Endothelial cell of umbilical vein (primary cell): ENCODE results near the gene E2F2. TPM values are rescaled to one million over a fixed set of nuclear protein-coding genes. Genes with fewer than 3 reads are reported as not detected.

Source experiments
- BruUV-seq: library from RNA; stranded (reverse); fragments of 400-500 nt; replicated peaks from 2 replicates; lab custom pipeline; 2021; lab: Mats Ljungman, UMichigan
- CTCF ChIA-PET: fragments of 300-600, 350-600 bp; sonication (Branson Sonifier 250); formaldehyde crosslinking; loops from one replicate; lab custom pipeline; 2021; ENCODE audit warnings: antibody characterized with exemption, inconsistent platforms; lab: Charles Lee
- POLR2A ChIA-PET: fragments of 300-600, 350-600 bp; sonication (Branson Sonifier 250); formaldehyde crosslinking; loops from one replicate; lab custom pipeline; 2021; ENCODE audit warnings: antibody characterized with exemption, inconsistent platforms; lab: Charles Lee
- DNase-seq: peaks from one replicate; pipeline ENCODE4 v3.0.0-alpha.2; 2011; ENCODE audit warnings: low read depth, low spot score
- FAIRE-seq: peaks from 2 replicates; lab custom pipeline; 2011; peaks lifted over from hg19 to GRCh38; lab: Jason Lieb, UNC
- H2AFZ ChIP-seq: 2 replicates; pipeline ENCODE4 v1.6.0; 2012; ENCODE audit warnings: low read depth, low read length, control low read depth, inconsistent platforms
- H3K27ac ChIP-seq: 2 replicates; pipeline ENCODE4 v1.5.1; 2011; ENCODE audit warnings: low read depth, mild to moderate bottlenecking, control low read depth, low read length, moderate library complexity; ENCODE audit not compliant: insufficient read depth
- H3K27me3 ChIP-seq, 2 experiments: 2 replicates each; pipeline versions ENCODE4 v1.6.0 to v1.6.1; 2011; ENCODE audit warnings: low read length in 2 of 2, mixed read lengths in 1 of 2; ENCODE audit not compliant: control insufficient read depth in 2 of 2, insufficient read depth in 2 of 2
- H3K36me3 ChIP-seq, 2 experiments: 2 replicates in 1 of 2; 3 replicates in 1 of 2; pipeline ENCODE4 v1.5.1; 2011; ENCODE audit warnings: low read length in 2 of 2, mild to moderate bottlenecking in 1 of 2, moderate library complexity in 1 of 2; ENCODE audit not compliant: control insufficient read depth in 2 of 2, insufficient read depth in 2 of 2; ENCODE audit errors: extremely low read depth in 1 of 2
- H3K4me1 ChIP-seq: 3 replicates; pipeline ENCODE4 v1.5.1; 2011; ENCODE audit warnings: mild to moderate bottlenecking, low read length; ENCODE audit not compliant: control insufficient read depth, insufficient read depth; ENCODE audit errors: extremely low read depth
- H3K4me2 ChIP-seq: 2 replicates; pipeline ENCODE4 v1.6.1; 2011; ENCODE audit warnings: low read length, control low read depth, mixed read lengths; ENCODE audit not compliant: insufficient read depth
- H3K4me3 ChIP-seq, 3 experiments: fragments of 200-600 bp in 1 of 3; sonication (generic), shearing (Covaris generic) in 1 of 3; replicated peaks in 1 of 3; 2 replicates each; pipeline ENCODE4 v1.5.1; 2011 to 2016; ENCODE audit warnings: control low read depth in 3 of 3, low read length in 3 of 3, mild to moderate bottlenecking in 2 of 3, inconsistent platforms in 1 of 3, low read depth in 1 of 3, moderate library complexity in 1 of 3; ENCODE audit not compliant: insufficient read depth in 1 of 3
- H3K79me2 ChIP-seq: 2 replicates; pipeline ENCODE4 v1.6.0; 2012; ENCODE audit warnings: low read length, inconsistent platforms; ENCODE audit not compliant: control insufficient read depth, insufficient read depth
- H3K9ac ChIP-seq: replicated peaks from 2 replicates; pipeline ENCODE3; 2011; ENCODE audit warnings: low read length, control low read depth; ENCODE audit not compliant: insufficient read depth; ENCODE audit errors: extremely low read depth
- H3K9me1 ChIP-seq: replicated peaks from 3 replicates; pipeline ENCODE4 v1.6.0; 2011; ENCODE audit warnings: mild to moderate bottlenecking, low read length; ENCODE audit not compliant: control insufficient read depth, insufficient read depth; ENCODE audit errors: extremely low read depth
- H3K9me3 ChIP-seq: replicated peaks from 2 replicates; pipeline ENCODE4 v1.5.1; 2012; ENCODE audit warnings: low read length, inconsistent platforms; ENCODE audit not compliant: control insufficient read depth, insufficient read depth
- H4K20me1 ChIP-seq: replicated peaks from 2 replicates; pipeline ENCODE3; 2011; ENCODE audit warnings: mild to moderate bottlenecking, low read length; ENCODE audit not compliant: control insufficient read depth, insufficient read depth; ENCODE audit errors: extremely low read depth
- CTCF ChIP-seq, 2 donors: IDR thresholded peaks; 1 replicate in 1 of 2; 2 replicates in 1 of 2; pipeline ENCODE4 v1.5.1; 2011; ENCODE audit warnings: low read length in 2 of 2, mild to moderate bottlenecking in 2 of 2, moderate library complexity in 2 of 2, control low read depth in 1 of 2, inconsistent platforms in 1 of 2, low read depth in 1 of 2; ENCODE audit not compliant: insufficient read depth in 1 of 2; ENCODE audit errors: extremely low read depth in 1 of 2
- EZH2 ChIP-seq: IDR thresholded peaks from 2 replicates; pipeline ENCODE4 v1.6.1; 2012; ENCODE audit warnings: borderline replicate concordance, low read depth, mild to moderate bottlenecking, moderate library complexity, low read length, inconsistent platforms; ENCODE audit not compliant: severe bottlenecking
- FOS ChIP-seq: IDR thresholded peaks from 2 replicates; pipeline ENCODE4 v1.6.1; 2011; ENCODE audit warnings: mild to moderate bottlenecking, low read length, moderate library complexity, borderline replicate concordance; ENCODE audit not compliant: insufficient read depth
- GATA2 ChIP-seq: IDR thresholded peaks from 2 replicates; pipeline ENCODE4 v1.7.0; 2011; ENCODE audit warnings: low read depth, mild to moderate bottlenecking, moderate library complexity, mixed read lengths, low read length; ENCODE audit not compliant: insufficient read length, insufficient read depth
- JUN ChIP-seq: IDR thresholded peaks from 2 replicates; pipeline ENCODE4 v1.6.1; 2011; ENCODE audit warnings: borderline replicate concordance, low read depth; ENCODE audit not compliant: insufficient read length, insufficient read depth
- MYC ChIP-seq: IDR thresholded peaks from one replicate; pipeline ENCODE4 v1.6.1; 2011; ENCODE audit warnings: mild to moderate bottlenecking, low read depth, low read length
- POLR2A ChIP-seq: IDR thresholded peaks from 2 replicates; pipeline ENCODE4 v1.6.1; 2012; ENCODE audit warnings: low read depth, mild to moderate bottlenecking, control low read depth, low read length
- POLR2AphosphoS5 ChIP-seq: IDR thresholded peaks from 2 replicates; pipeline ENCODE4 v1.6.1; 2012; ENCODE audit warnings: low read depth, mild to moderate bottlenecking, control low read depth, low read length, moderate library complexity; ENCODE audit not compliant: insufficient read depth
- dilution Hi-C: fragments of 300-500 bp; cut with MboI; formaldehyde crosslinking; loops from one replicate; pipeline ENCODE4 v1.15.0; 2019; ENCODE audit warnings: low sequenced_read_pairs; ENCODE audit not compliant: extremely low pct_ligation_motif_present
- intact Hi-C: fragments of 100-400 bp; cut with micrococcal nuclease; formaldehyde crosslinking; loops from one replicate; pipeline ENCODE4 v1.10.0; 2022
- polyA plus RNA-seq, 4 experiments: library from polyadenylated mRNA; depleted of rRNA in 3 of 4; stranded (reverse) in 3 of 4; unstranded in 1 of 4; fragments of >200 nt; gene quantifications; 2 replicates each; pipeline versions ENCODE4 v1.2.1 to v1.2.3, GENCODE V29; 2011 to 2012; ENCODE audit warnings: missing spikeins in 1 of 4
- total RNA-seq: library from RNA; stranded (reverse); gene quantifications from 2 replicates; pipeline ENCODE4 v1.2.3, GENCODE V29; 2021
- TF ChIP-seq, protein P1 (sequence below): IDR thresholded peaks from 2 replicates; pipeline ENCODE4 v1.6.1; 2011; ENCODE audit not compliant: insufficient read depth, insufficient read length

E2F2 gene
- total and polyA plus RNA-seq, 2 donors (not counting 3 experiments of a cell fraction or from before 2014, with no cell fraction given), result 1.1 to 5.6 TPM

DNA sequence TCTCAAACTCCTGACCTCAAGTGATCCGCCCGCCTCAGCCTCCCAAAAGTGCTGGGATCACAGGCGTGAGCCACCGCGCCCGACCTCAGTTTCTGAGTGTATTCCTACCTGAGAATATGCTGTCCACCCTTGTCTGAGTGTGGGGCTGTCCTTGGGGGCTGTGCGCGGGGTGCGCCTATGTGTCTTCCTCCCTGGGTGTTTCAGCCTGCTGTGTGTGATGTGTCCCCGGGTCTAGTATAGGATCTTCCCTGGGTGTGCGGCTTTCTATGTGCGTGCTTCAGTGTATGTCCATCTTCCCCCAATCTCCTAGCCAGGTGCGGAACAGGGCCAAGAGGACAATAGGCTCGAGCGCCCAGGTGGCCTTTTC lies 36.6 kb upstream of the E2F2 start:
- no peak overlapping the region for H3K27ac ChIP-seq
- peak overlapping the region; percentile 29 for H3K9ac ChIP-seq
- FAIRE-seq (no peak), DNase-seq (no peak)
- TF ChIP-seq POLR2AphosphoS5, result no peak
- TF ChIP-seq FOS, result no peak
- TF ChIP-seq MYC, result no peak
- no peak for TF ChIP-seq GATA2
- TF ChIP-seq CTCF (IDR thresholded peaks at IDR 0.05; ENCODE audit: extremely low read depth in 1 of 2, insufficient read depth in 1 of 2, low read depth in 1 of 2, low read length in 2 of 2), result no peak
- TF ChIP-seq EZH2, result no peak
- TF ChIP-seq POLR2A, result no peak
- TF ChIP-seq JUN, result no peak
- TF ChIP-seq, protein P1, sequence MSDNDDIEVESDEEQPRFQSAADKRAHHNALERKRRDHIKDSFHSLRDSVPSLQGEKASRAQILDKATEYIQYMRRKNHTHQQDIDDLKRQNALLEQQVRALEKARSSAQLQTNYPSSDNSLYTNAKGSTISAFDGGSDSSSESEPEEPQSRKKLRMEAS, result no peak
- ChIA-PET CTCF (interaction anchor here (0.8 to 2.8 kb wide), 6 partner anchors 10 to 70 kb away, joined by 3 to 19 read pairs (median 6); no protein-coding TSS in a partner anchor), POLR2A (interaction anchor here (1.7 kb wide), 1 partner anchor 13 kb away, joined by 5 read pairs; no protein-coding TSS in a partner anchor)
- no peaks in the 10 kb centered on the region for H4K20me1 ChIP-seq
- H3K27me3 ChIP-seq, result no peaks in the 10 kb centered on the region
- H3K4me2 ChIP-seq, result no peak overlapping the region
- H3K36me3 ChIP-seq, result no peaks in the 10 kb centered on the region
- peak overlapping the region; percentile 68 for H2AFZ ChIP-seq
- no peaks in the 10 kb centered on the region for H3K79me2 ChIP-seq
- intact Hi-C loops, result no loop called here
- dilution Hi-C loops, result no loop called here
- H3K9me1 ChIP-seq, result no peaks in the 10 kb centered on the region
- peak overlapping the region in 1 of 3 experiments; percentile 44 for H3K4me3 ChIP-seq
- peaks cover 12% of the 10 kb centered on the region for H3K4me1 ChIP-seq
- BruUV-seq, result no TSS peak
- no peaks in the 10 kb centered on the region for H3K9me3 ChIP-seq
